PC-3 (cell line): Measurements from ENCODE around the gene COQ10A. TPM values are rescaled to one million over a fixed set of nuclear protein-coding genes. Genes with fewer than 3 reads are reported as not detected.
A peak's percentile ranks its signal among the peaks of the same experiment; 100 is the strongest.

Experiments used
- ATAC-seq: fragments of 200-7000 bp; cut with Tn5 transposase; 2 replicates; pipeline ENCODE4 v1.9.1; 2020; ENCODE audit warnings: mild to moderate bottlenecking, moderate library complexity
- BruUV-seq: library from RNA; stranded (reverse); fragments of 400-500 nt; replicated peaks from 2 replicates; lab custom pipeline; 2021; lab: Mats Ljungman, UMichigan
- CTCF ChIA-PET: fragments of 300-600 bp; sonication (Branson Sonifier 250); formaldehyde crosslinking; loops from one replicate; lab custom pipeline; 2022; ENCODE audit warnings: antibody characterized with exemption; lab: Charles Lee
- POLR2A ChIA-PET: fragments of 300-600 bp; sonication (Branson Sonifier 250); formaldehyde crosslinking; loops from one replicate; lab custom pipeline; 2022; ENCODE audit warnings: antibody characterized with exemption; ENCODE audit not compliant: unreplicated experiment; lab: Charles Lee
- DNase-seq: peaks from one replicate; pipeline ENCODE4 v3.0.0-alpha.2; 2015
- H2AFZ ChIP-seq: fragments of 300-600 bp; sonication (generic); 2 replicates; pipeline ENCODE4 v1.6.0; 2016; ENCODE audit warnings: antibody characterized with exemption, low read length
- H3F3A ChIP-seq: fragments of 300-600 bp; sonication (generic); one replicate; pipeline ENCODE4 v1.6.0; 2017; ENCODE audit warnings: antibody characterized with exemption, low read length, control low read depth, mild to moderate bottlenecking; ENCODE audit not compliant: unreplicated experiment
- H3K27ac ChIP-seq: fragments of 300-600 bp; sonication (generic); 2 replicates; pipeline ENCODE4 v1.5.1; 2016; ENCODE audit warnings: mild to moderate bottlenecking, low read length
- H3K27me3 ChIP-seq: fragments of 300-600 bp; sonication (generic); 2 replicates; pipeline ENCODE4 v1.6.1; 2016; ENCODE audit warnings: low read length, mixed read lengths
- H3K36me3 ChIP-seq: fragments of 300-600 bp; sonication (generic); 2 replicates; pipeline ENCODE4 v1.6.1; 2016; ENCODE audit warnings: low read depth, mixed run types, low read length, mixed read lengths
- H3K4me1 ChIP-seq: fragments of 300-600 bp; sonication (generic); 2 replicates; pipeline ENCODE4 v1.5.1; 2016; ENCODE audit warnings: low read length; ENCODE audit not compliant: insufficient read depth
- H3K4me2 ChIP-seq: fragments of 300-600 bp; sonication (generic); 2 replicates; pipeline ENCODE4 v1.6.0; 2016; ENCODE audit warnings: low read length
- H3K4me3 ChIP-seq: fragments of 300-600 bp; sonication (generic); 2 replicates; pipeline ENCODE4 v1.5.1; 2016; ENCODE audit warnings: mild to moderate bottlenecking, low read length, mixed read lengths
- H3K79me2 ChIP-seq: fragments of 300-600 bp; sonication (generic); 2 replicates; pipeline ENCODE4 v1.6.1; 2017; ENCODE audit warnings: low read length, mixed read lengths
- H3K9ac ChIP-seq: fragments of 300-600 bp; sonication (generic); 2 replicates; pipeline ENCODE4 v1.6.0; 2016; ENCODE audit warnings: mild to moderate bottlenecking, low read length
- H3K9me2 ChIP-seq: fragments of 300-600 bp; sonication (generic); replicated peaks from 2 replicates; pipeline ENCODE4 v1.6.1; 2016; ENCODE audit warnings: mixed run types, low read length, mixed read lengths
- H3K9me3 ChIP-seq: fragments of 300-600 bp; sonication (generic); 2 replicates; pipeline ENCODE4 v1.6.1; 2016; ENCODE audit warnings: low read length, mixed read lengths
- H4K20me1 ChIP-seq: fragments of 300-600 bp; sonication (generic); 2 replicates; pipeline ENCODE4 v1.6.1; 2016; ENCODE audit warnings: low read length, mixed read lengths
- CTCF ChIP-seq: fragments of 300-600 bp; sonication (generic); conservative IDR thresholded peaks from 2 replicates; pipeline ENCODE4 v1.5.1; 2017; ENCODE audit warnings: antibody characterized with exemption, low read depth, mild to moderate bottlenecking, low read length
- EZH2 ChIP-seq: fragments of 300-600 bp; sonication (generic); IDR thresholded peaks from one replicate; pipeline ENCODE4 v1.6.1; 2017; ENCODE audit warnings: antibody characterized with exemption, mild to moderate bottlenecking, low read length; ENCODE audit not compliant: unreplicated experiment
- EZH2phosphoT487 ChIP-seq: fragments of 300-600 bp; sonication (generic); IDR thresholded peaks from 2 replicates; pipeline ENCODE4 v1.6.1; 2018; ENCODE audit warnings: mild to moderate bottlenecking, antibody characterized with exemption, low read length, borderline replicate concordance
- intact Hi-C: fragments of 100-400 bp; cut with micrococcal nuclease; formaldehyde crosslinking; loops from 2 replicates; pipeline ENCODE4 v1.9.0; 2023
- total RNA-seq: library from RNA; depleted of rRNA; stranded (reverse); fragments of >200 nt; gene quantifications from 2 replicates; pipeline ENCODE4 v1.2.3, GENCODE V29; 2014

The COQ10A gene
- total RNA-seq, 1 experiment from 2014 or later = 9.8 TPM

GRCh38 chr12:56260380-56260779, 6.4 kb upstream of the COQ10A start:
- Histone ChIP-seq H3F3A (no peaks in the 10 kb centered on the region), H3K9me3 (no peaks in the 10 kb centered on the region), H4K20me1 (peaks cover 12% of the 10 kb centered on the region; the same call in 1 of the 2 replicates), H2AFZ (no peak overlapping the region), H3K27me3 (no peaks in the 10 kb centered on the region), H3K9me2 (no peaks in the 10 kb centered on the region), H3K79me2 (peaks cover 27% of the 10 kb centered on the region), H3K36me3 (peaks cover 5% of the 10 kb centered on the region; the same call in 1 of the 2 replicates), H3K4me2 (no peak overlapping the region), H3K9ac (no peak overlapping the region), H3K4me1 (peaks cover 31% of the 10 kb centered on the region), H3K4me3 (no peak overlapping the region), H3K27ac (no peak overlapping the region)
- no peak for TF ChIP-seq CTCF
- DNase-seq (no peak), ATAC-seq (no peak)
- POLR2A ChIA-PET = no interaction called here
- CTCF ChIA-PET = no interaction called here
- intact Hi-C loops = no loop called here
- BruUV-seq = no TSS peak

- H2AFZ ChIP-seq = no peak overlapping the region
- H4K20me1 ChIP-seq = peaks cover 12% of the 10 kb centered on the region; the same call in 1 of the 2 replicates
- DNase-seq = no peak
- H3K36me3 ChIP-seq = peaks cover under 1% of the 10 kb centered on the region; the same call in 1 of the 2 replicates
- H3K9me2 ChIP-seq = no peaks in the 10 kb centered on the region
- no peaks in the 10 kb centered on the region for H3F3A ChIP-seq
- peak overlapping the region; percentile 47; the same call in 1 of the 2 replicates for H3K27ac ChIP-seq
- ChIA-PET POLR2A (no interaction called here), CTCF (no interaction called here)
- no TSS peak for BruUV-seq
- TF ChIP-seq EZH2 = no peak
- no peak for TF ChIP-seq EZH2phosphoT487
- no peak for TF ChIP-seq CTCF
- peaks cover 21% of the 10 kb centered on the region for H3K79me2 ChIP-seq
- no peak overlapping the region for H3K9ac ChIP-seq
- no peaks in the 10 kb centered on the region for H3K9me3 ChIP-seq
- H3K4me3 ChIP-seq = no peak overlapping the region
- H3K4me2 ChIP-seq = no peak overlapping the region
- H3K4me1 ChIP-seq = peaks cover 31% of the 10 kb centered on the region
- no peak for ATAC-seq
- intact Hi-C loops = no loop called here
- no peaks in the 10 kb centered on the region for H3K27me3 ChIP-seq
Measured at GRCh38 chr12:56260921-56261320, 5.8 kb upstream of the COQ10A start.

GRCh38 chr12:56261503-56262232, 5.1 kb upstream of the COQ10A start:
- CTCF ChIA-PET = no interaction called here
- H2AFZ ChIP-seq = peak overlapping the region; percentile 33; the same call in 1 of the 2 replicates
- peak; percentile 55 for ATAC-seq

More at GRCh38 chr12:56261503-56262232, 5.1 kb upstream of the COQ10A start:
- H3K79me2 ChIP-seq = peaks cover 14% of the 10 kb centered on the region
- no peaks in the 10 kb centered on the region for H3K9me2 ChIP-seq
- peak overlapping the region; percentile 57 for H3K4me2 ChIP-seq
- no peaks in the 10 kb centered on the region for H3K36me3 ChIP-seq
- intact Hi-C loops = no loop called here
- no peak for TF ChIP-seq CTCF
- no peak for TF ChIP-seq EZH2phosphoT487
- no peak for TF ChIP-seq EZH2
- no TSS peak for BruUV-seq
- H3K4me3 ChIP-seq = no peak overlapping the region
- H3K9ac ChIP-seq = no peak overlapping the region
- H3K9me3 ChIP-seq = no peaks in the 10 kb centered on the region
- H3K4me1 ChIP-seq = peaks cover 24% of the 10 kb centered on the region
- POLR2A ChIA-PET = no interaction called here
- H3F3A ChIP-seq = no peaks in the 10 kb centered on the region
- peaks cover 6% of the 10 kb centered on the region; the same call in 1 of the 2 replicates for H4K20me1 ChIP-seq
- H3K27ac ChIP-seq = peak overlapping the region; percentile 47
- peak; percentile 87 for DNase-seq
- no peaks in the 10 kb centered on the region for H3K27me3 ChIP-seq
